GM19043 (cell line): ENCODE measurements around the gene IGSF6.
"Not testable (repeated sequence)": the region's sequence is repeated elsewhere in the genome, so short reads cannot be mapped to it uniquely, and the experiment has no call there.

ENCODE experiments used
- ATAC-seq: cut with Tn5 transposase; IDR thresholded peaks from one replicate; pipeline ENCODE4 v1.9.1; 2021; ENCODE audit warnings: low read depth; ENCODE audit not compliant: unreplicated experiment

IGSF6 gene, protein sequence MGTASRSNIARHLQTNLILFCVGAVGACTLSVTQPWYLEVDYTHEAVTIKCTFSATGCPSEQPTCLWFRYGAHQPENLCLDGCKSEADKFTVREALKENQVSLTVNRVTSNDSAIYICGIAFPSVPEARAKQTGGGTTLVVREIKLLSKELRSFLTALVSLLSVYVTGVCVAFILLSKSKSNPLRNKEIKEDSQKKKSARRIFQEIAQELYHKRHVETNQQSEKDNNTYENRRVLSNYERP

DNA sequence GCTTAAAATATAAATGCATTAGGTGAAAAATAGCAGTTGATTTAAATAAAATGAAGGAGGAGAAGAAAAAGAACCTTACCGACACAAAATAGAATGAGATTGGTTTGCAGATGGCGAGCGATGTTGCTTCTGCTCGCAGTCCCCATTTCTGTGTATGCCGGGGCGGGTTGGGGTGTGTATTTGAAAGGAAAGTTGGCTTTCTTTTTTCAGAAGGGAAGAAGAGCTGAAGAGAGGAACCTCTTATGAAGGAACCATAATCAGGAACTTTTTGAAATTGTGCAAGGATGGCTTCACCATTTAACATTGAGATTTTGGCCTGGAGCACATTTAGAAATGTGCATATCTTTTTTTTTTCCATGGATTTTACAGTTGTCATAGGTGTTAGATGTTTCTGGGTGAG, at the start of gene IGSF6:
TSS of gene IGSF6 (minus strand) at position 156 of the 400 bp plus-strand sequence. CDS start at position 146, 10 bp downstream.
- no peak for ATAC-seq

DNA sequence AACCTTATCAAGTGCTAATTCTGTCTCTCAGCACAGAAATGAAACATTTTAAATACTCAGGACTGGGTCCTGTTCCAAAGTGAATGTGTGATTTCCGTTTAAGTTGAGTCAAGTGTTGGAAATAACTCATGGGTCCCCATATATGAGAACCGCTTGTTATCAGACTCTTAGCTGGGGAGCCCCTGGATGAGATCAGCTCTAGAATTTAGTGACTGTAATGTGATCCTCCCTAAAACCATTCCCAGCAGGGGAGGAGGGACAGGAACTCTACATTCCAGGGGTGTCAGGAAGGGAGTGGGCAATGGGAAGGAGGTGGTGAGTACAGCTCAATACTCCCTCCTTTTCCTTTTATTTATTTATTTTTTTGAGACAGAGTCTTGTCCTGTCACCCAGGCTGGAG, 48.9 kb upstream of the IGSF6 start:
- no peak for ATAC-seq

DNA sequence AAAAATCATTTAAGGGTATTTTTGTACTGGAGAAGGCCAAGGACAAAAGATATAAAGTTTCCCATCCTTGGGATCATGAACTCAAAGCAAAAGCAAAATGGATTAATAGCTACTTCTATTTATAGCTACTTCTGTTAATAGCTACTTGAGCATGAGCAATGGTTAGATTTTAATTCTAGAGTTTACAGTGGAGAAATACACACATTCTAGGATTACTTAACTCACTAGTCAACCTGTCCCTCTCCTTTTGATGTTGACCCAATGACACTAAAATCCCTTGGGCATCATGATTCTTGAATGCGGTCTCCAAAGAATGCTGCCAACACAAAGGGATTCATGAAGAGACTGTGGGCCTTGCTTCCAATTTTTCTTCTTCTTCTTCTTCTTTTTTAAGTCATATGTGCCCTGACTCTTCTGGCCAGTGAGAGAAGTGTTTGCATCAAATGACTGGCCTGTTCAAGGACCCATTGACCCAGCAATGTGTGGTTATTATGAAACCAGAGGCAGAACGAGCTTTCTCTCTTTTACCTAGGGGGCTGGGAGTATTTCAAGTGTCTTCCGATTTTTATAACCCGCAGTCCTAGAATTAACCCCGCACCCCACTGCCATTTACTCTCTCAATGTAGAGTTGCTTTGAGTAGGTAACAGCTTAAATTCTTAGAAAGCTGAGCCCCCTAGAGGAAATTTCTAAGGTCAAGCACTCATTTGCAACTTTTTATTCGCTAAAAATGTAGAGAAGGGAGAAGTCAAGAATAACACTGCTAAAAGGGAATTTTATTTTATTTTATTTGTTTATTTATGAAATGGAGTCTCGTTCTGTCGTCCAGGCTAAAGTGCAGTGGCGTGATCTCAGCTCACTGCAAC, 46.0 kb upstream of the IGSF6 start:
- no peak for ATAC-seq

DNA sequence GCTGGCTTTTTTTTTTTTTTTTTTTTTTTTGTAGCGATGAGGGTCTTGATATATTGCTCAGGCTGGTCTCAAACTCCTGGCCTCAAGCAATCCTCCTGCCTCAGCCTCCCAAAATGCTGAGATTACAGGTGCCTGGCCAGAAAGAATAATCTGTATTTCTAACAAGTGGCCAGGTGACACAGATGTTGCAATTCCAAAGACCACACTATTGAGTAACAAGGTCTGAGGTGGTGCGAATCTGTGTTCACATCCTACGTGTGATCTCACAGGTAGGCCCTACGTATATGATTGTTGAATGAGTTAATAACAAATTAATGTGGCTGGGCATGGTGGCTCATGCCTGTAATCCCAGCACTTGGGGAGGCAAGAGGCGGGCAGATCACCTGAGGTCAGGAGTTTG, 44.6 kb upstream of the IGSF6 start:
- ATAC-seq: no peak

DNA sequence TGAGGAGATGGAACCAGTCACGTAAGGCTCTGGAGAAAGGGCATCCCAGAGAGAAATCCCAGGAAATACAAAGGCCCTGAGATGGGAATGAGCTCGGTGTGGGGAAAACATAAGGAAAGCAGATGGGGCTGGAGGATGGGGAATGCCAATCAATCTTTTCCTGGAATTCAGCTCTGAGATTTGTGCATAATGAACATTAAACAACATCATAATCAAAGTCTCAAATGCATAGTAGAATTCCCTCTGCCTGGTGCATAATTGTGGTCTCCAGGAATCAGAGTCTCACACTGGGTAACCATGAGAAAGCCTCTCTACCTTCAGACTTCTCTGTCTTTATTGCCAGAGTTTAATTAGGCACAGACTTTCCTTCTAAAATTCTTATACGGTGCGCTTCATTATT, 42.2 kb upstream of the IGSF6 start:
- no peak for ATAC-seq

DNA sequence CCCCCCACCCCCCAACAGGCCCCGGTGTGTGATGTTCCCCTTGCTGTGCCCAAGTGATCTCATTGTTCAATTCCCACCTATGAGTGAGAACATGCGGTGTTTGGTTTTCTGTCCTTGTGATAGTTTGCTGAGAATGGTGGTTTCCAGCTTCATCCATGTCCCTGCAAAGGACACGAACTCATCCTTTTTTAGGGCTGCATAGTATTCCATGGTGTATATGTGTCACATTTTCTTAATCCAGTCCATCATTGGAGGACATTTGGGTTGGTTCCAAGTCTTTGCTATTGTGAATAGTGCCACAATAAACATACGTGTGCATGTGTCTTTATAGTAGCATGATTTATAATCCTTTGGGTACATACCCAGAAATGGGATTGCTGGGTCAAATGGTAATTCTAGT, 38.6 kb upstream of the IGSF6 start:
- ATAC-seq: not testable (repeated sequence)

DNA sequence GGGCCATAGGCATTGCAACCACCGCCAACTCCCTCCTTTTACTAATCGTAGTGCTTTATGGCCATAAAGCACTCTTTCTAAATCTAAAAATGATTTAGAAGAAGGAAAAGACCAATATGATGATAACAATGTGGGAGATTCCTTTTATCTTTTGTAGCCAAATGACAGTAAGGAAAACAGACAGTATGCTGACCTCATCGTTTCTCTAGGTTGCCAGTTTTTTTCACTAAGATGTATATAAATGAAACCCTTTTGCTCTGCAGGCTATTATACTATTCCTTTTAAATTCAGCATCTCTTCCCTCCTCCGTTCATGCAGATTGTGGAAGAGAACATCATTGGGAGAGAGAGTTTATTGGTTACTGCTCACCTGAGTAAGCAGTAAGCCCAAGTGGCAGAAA, 36.7 kb upstream of the IGSF6 start:
- ATAC-seq: no peak

DNA sequence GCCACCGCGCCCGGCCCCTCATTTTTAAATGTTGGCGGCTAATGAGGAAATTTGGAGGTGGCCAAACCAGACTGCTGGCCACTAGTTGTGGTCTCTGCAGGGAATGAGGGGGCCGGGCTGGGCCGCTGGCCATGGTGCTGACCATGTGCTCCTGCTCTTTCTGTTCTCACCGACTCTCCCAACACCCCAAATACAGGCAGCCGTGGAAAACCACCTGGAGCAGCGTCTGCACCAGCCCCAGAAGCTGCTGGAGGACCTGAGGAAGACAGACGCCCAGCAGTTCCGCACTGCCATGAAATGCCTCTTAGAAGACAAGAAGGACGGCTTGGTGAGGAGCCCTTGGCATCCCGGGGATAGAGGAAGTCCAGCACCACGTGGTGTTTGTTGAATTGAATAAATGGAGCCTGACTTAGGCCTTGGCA, 32.6 kb upstream of the IGSF6 start:
- no peak for ATAC-seq

DNA sequence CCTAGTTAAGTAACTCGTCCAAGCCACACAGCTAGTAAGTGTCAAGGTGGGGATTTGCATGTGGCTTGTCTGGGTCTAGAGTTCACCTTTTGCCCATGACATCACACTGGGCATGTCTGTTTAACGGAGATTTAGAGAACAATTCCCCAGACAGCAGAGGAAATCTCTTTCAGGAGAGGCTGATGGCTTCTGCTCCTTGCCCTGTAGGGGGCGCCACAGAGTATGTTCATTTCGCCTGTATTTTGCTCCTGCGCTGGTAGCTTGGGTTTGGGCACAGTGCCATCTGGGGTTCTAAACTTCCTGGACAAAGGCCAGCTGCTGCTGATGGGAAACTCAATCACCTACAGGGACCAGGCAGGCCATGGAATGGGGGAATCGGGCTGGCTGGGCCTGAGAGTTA, 31.8 kb upstream of the IGSF6 start:
- no peak for ATAC-seq

DNA sequence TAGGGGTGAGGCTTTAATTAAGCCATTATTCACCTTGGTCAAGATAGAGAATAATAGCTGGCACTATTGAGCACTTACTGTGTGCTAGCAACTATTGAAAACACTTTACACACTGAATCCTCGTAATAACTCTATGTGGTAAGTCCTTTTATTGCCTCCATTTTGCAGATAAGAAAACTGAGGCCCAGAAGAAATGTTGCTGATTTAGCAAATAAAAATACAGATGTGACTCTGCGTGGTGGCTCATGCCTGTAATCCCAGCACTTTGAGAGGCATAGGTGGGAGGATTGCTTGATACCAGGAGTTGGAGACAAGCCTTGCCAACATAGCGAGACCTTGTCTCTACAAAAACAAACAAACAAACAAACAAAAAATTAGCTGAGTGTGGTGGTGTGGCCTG, 30.8 kb upstream of the IGSF6 start:
- no peak for ATAC-seq

DNA sequence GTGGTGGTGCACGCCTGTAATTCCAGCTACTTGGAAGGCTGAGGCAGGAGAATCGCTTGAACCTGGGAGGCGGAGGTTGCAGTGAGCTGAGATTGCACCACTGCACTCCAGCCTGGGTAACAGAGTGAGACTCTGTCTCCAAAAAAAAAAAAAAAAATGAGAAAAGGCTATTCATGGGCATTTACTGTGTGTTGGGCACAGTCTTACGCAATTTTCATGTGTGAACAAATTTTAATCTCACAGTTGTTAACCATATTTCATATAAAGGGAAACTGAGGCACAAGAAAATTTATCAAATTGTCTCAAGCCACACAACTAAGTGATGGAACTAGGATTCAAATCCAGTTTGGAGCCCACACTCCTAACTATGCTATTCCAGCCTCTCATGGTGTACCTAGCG, 28.3 kb upstream of the IGSF6 start:
- ATAC-seq: not testable (repeated sequence)

DNA sequence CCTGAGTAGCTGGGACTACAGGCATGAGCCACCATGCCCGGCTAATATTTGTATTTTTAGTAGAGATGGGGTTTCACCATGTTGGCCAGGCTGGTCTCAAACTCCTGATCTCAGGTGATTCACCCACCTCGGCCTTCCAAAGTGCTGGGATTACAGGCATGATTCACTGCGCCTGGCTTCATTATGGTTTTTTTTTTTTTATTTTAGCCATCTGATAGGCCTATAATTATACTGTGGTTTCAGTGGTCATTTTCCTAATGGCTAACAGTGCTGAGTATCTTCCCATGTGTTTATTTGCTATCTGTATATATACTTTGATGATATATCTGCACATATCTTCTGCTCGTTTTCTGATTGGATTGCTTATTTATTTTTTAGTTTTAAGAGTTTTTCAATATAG, 22.0 kb upstream of the IGSF6 start:
- ATAC-seq: not testable (repeated sequence)

DNA sequence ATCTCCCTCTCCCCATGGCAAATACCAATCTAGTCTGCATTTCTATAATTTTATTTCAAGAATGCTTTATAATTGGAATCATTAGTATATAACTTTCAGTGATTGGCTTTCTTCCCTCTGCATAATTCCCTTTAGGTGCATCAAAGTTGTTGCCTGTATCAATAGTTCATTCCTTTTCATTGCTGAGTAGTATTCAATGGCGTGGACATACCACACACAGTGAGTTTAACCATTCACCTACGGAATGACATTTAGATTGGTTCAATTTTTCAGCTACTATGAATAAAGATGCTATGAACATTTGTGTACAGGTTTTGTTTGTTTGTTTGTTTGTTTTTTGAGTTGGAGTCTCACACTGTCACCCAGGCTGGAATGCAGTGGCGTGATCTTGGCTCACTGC, 21.1 kb upstream of the IGSF6 start:
- ATAC-seq: no peak

DNA sequence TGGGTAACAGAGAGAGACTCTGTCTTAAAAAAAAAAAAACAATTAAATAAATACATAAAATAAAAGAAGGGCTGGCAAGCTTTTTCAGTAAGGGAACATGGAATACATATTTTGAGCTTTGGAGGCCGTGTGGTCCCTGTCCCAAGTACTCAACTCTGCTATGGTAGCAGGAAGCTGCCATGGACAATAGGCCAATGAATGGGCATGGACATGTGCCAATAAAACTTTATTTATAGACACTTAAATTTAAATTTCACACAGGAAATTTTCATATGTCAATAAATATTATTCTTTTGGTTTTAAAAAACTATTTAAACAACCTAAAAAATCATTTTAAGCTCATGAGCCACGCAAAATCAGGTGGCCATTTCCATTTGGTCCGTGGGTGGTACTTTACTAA, 15.2 kb upstream of the IGSF6 start:
- ATAC-seq: no peak

DNA sequence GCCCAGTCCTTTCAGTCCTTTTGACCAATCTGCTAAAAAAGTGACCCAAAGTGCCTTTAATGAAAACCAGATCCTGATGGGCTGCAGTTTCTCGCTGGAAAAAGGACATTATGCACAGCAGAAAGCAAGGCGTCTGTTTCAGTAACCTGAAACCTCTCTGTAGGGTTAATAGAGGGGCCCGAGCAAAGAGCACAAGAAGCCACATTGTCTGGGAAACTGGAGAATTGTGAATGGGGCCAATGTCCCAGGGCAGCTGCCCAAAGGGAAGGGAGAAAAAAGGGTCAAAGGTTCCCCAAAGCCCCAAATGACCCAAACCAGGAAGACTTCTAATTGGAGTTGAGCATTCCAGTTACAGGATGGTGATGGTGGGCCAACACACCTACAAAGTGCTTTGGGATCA, 14.4 kb upstream of the IGSF6 start:
- ATAC-seq: no peak

DNA sequence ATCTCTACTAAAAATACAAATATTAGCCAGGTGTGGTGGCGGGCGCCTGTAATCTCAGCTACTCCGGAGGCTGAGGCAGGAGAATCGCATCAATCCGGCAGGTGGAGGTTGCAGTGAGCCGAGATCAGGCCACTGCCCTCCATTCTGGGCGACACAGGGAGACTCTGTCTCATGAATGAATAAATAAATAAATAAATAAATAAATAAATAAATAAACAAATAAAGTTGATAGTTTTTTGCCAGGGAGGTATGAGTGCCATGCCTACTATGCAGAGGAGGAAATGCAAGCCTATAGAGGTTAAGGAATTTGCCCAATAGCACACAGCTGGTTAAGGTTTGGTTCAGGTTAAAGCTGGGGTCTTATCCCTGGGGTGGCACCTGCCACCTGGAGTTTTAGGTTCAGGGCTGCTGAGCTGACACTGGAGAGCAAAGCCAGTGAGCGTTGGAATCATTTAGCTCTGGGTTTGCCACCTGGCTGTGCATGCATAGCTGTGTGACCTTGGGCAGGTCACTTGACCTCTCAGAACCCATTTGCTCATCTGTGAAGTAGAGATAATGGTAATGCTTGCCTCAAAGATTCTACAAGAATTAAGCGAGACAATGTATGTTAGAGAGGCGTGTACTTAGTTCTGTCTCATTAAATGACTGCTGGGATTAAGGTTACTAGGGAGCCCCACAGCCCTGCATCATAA, 12.5 kb upstream of the IGSF6 start:
- ATAC-seq: no peak

DNA sequence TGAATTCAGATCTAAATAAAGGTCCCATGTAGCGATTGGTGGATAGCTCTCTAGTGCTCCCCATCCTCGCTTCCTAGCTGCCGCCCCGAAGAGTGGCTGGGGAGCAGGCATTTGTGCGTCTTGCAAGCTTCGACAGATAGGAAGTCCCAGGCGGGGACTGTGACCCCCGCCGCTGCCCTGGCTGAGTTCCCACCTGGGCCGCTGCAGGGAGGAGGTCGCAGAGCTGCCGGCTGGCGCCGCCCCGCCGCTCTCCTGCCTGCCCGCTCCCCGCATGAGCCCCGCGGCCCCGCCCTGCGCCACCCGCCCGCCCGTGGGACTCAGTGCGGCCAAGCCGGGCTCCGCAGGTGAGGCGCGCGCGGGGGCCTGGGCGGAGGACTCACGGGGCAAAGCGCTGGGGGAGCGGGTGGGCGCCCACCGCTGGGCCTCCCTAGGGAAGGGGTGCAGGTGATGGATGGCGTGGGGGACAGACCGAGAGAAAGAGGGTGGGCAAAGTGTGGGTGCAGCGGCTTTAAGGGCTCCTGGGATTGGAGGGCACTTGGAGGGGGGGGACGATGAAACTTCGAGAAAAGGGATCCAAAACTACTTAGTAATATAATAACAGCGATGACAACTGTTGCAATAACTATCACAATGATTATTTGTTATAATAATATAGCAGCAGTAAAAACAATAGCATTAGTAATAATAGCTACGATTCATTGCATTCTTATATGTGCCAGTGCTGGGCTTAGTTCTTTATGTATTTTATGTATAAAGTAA, 11.7 kb upstream of the IGSF6 start, which contains the start of gene OTOA:
TSS of gene OTOA (plus strand) at position 80 of the 759 bp plus-strand sequence. CDS start 14,547 bp downstream, outside the sequence.
- ATAC-seq: no peak

DNA sequence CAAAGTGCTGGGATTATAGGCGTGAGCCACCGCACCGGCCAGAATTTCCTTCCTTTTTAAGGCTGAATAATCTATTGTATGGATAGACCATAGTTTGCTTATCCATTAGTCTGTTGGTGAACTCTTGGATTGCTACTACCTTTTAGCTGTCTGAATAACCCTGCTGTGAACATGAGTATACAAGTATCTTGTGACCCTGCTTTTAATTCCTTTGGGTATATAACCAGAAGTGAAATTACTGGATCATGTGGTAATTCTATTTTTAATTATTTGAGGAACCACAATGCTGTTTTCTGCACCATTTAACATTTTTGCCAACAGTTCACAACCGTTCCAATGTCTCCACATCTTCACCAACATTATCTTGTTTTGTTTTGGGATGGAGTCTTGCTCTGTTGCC, 6.7 kb upstream of the IGSF6 start:
- ATAC-seq: no peak

DNA sequence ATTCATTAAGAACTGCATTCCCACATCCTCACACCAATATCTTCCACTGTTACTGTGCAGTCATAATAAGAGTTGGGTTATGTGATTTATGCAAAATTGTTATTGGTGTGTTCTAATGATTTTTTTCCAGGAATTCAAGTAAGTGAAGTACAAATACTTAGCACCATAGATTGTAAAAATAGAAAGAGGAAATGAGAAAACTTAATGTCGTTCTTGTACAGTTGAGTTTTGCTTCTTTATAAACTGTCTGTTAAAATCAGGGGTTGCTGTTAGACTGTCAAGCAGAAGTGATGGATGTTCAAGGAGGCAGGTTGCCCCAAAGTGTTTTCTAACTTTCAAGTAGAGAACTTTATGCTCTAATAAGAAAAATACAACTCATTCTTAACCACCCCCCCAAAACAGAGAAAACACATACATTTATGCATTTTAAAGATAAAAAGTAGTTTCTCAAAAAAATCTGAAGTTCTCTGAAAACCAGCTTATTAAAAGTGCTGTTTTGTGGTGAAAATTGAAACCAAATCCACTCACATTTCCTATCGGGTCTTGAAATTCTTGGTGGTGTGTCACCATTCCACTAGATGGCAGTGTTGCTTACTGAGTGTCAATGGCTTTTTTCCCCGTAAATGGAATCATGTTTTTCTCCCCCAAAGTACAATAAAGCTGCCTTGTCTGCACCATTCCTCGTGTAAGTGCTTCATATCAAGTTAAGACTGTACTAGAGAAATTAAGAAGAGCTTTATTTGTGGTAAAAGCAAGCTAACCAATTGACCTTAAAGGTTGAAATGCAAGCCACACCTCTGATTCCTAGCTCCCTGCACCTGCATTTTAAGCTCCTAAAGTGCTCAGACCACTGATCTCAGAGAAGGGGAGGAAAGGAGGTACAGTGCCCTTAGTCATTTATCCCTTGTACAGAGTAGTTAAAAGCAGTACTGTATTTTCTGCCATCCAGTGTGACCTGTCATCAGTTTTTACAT, 4.7 kb upstream of the IGSF6 start:
- no peak for ATAC-seq
